Measurements from ENCODE around the gene EIF2B5.
"Not testable (repeated sequence)": the region's sequence is repeated elsewhere in the genome, so short reads cannot be mapped to it uniquely, and the experiment has no call there.

Gene EIF2B5

GRCh38 chr3:184135149-184135910 is at the start of gene EIF2B5:
Gene EIF2B5 (plus strand): TSS chr3:184135358. CDS start chr3:184135386, 28 bp downstream.
- peak; percentile 92 to 96 for DNase-seq

GRCh38 chr3:184085389-184085852 is 49.7 kb upstream of the EIF2B5 start:
- no peak for DNase-seq

- DNase-seq, result peak in 1 of 2 experiments; percentile 5
Measured at GRCh38 chr3:184092199-184092598, 43.0 kb upstream of the EIF2B5 start.

GRCh38 chr3:184096811-184097383 is 38.3 kb upstream of the EIF2B5 start, which contains the start of gene HTR3E:
Gene HTR3E (plus strand): TSS chr3:184097064. CDS start chr3:184097530, 466 bp downstream.
- no peak for DNase-seq

GRCh38 chr3:184097556-184097955 is 37.6 kb upstream of the EIF2B5 start:
- DNase-seq, result no peak

GRCh38 chr3:184099806-184100686 is 35.1 kb upstream of the EIF2B5 start:
- DNase-seq, result peak; percentile 99

GRCh38 chr3:184110316-184110725 is 24.8 kb upstream of the EIF2B5 start:
- no peak for DNase-seq

- DNase-seq, result no peak
Measured at GRCh38 chr3:184116017-184116416, 19.1 kb upstream of the EIF2B5 start.

GRCh38 chr3:184117636-184118035 is 17.5 kb upstream of the EIF2B5 start:
- peak; percentile 4 to 70 for DNase-seq

GRCh38 chr3:184121031-184121430 is 14.1 kb upstream of the EIF2B5 start:
- DNase-seq, result not testable (repeated sequence)

GRCh38 chr3:184126006-184126405 is 9.2 kb upstream of the EIF2B5 start:
- no peak for DNase-seq

GRCh38 chr3:184129012-184129411 is 6.1 kb upstream of the EIF2B5 start:
- DNase-seq, result peak in 1 of 2 experiments; percentile 34

- no peak for DNase-seq
Measured at GRCh38 chr3:184132945-184133344, 2.2 kb upstream of the EIF2B5 start.

GRCh38 chr3:184133840-184134745 is 1.1 kb upstream of the EIF2B5 start:
- DNase-seq, result peak; percentile 90 to 95

GRCh38 chr3:184134746-184135148 is 411 bp upstream of the EIF2B5 start:
- DNase-seq, result no peak

- no peak for DNase-seq
Measured at GRCh38 chr3:184135911-184136260, 728 bp downstream of the EIF2B5 start.

- no peak for DNase-seq
Measured at GRCh38 chr3:184140436-184140835, 5.3 kb downstream of the EIF2B5 start.

- DNase-seq, result no peak
Measured at GRCh38 chr3:184142199-184142598, 7.0 kb downstream of the EIF2B5 start.

GRCh38 chr3:184143327-184143726 is 8.2 kb downstream of the EIF2B5 start:
- DNase-seq, result no peak

- no peak for DNase-seq
Measured at GRCh38 chr3:184144505-184144904, 9.3 kb downstream of the EIF2B5 start.

GRCh38 chr3:184145111-184145524 is 10.0 kb downstream of the EIF2B5 start:
- peak; percentile 77 to 81 for DNase-seq

GRCh38 chr3:184145751-184146270 is 10.7 kb downstream of the EIF2B5 start:
- DNase-seq, result no peak
